ENCODE data around the gene CLPTM1.

DNA sequence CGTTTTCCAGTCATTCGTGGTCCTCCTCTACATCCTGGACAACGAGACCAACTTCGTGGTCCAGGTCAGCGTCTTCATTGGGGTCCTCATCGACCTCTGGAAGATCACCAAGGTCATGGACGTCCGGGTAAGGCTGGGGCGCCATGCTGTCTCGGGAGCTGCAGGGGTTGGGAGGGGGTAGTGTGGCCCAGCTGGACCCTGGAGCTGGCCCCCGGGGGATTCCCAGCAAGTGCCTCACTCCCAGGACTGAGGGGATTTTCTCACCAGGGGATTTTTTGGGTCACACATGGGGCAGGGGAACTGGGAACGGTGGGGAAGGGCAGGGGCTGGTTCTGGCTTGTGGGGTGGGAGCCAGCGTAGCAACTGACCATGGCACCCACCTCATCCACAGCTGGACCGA is 35.3 kb downstream of the CLPTM1 start:
- TF ChIP-seq, protein P1, sequence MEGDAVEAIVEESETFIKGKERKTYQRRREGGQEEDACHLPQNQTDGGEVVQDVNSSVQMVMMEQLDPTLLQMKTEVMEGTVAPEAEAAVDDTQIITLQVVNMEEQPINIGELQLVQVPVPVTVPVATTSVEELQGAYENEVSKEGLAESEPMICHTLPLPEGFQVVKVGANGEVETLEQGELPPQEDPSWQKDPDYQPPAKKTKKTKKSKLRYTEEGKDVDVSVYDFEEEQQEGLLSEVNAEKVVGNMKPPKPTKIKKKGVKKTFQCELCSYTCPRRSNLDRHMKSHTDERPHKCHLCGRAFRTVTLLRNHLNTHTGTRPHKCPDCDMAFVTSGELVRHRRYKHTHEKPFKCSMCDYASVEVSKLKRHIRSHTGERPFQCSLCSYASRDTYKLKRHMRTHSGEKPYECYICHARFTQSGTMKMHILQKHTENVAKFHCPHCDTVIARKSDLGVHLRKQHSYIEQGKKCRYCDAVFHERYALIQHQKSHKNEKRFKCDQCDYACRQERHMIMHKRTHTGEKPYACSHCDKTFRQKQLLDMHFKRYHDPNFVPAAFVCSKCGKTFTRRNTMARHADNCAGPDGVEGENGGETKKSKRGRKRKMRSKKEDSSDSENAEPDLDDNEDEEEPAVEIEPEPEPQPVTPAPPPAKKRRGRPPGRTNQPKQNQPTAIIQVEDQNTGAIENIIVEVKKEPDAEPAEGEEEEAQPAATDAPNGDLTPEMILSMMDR (IDR thresholded peaks at IDR 0.05; ENCODE audit: low read depth, low read length, poor library complexity, severe bottlenecking), result no peak
- TF ChIP-seq EZH2phosphoT487 (IDR thresholded peaks at IDR 0.05; ENCODE audit: borderline replicate concordance, low read length), result no peak
